Cardiac fibroblast (primary cell): ENCODE measurements around the gene MYOM1.

Experiments
- DNase-seq, 2 donors: peaks; one replicate each; pipeline versions ENCODE4 v3.0.0 to v3.0.0-alpha.2; 2010; ENCODE audit warnings: low read depth in 2 of 2
- H3K4me3 ChIP-seq, 2 donors: replicated peaks in 1 of 2; 1 replicate in 1 of 2; 2 replicates in 1 of 2; pipeline ENCODE4 v1.5.1; 2011; ENCODE audit warnings: low read depth in 2 of 2, low read length in 2 of 2, mild to moderate bottlenecking in 2 of 2, moderate library complexity in 1 of 2
- TF ChIP-seq, protein P1 (sequence below): IDR thresholded peaks from one replicate; pipeline ENCODE4 v1.5.1; 2011; ENCODE audit warnings: low read depth, mild to moderate bottlenecking, low read length, inconsistent platforms

MYOM1 gene

DNA sequence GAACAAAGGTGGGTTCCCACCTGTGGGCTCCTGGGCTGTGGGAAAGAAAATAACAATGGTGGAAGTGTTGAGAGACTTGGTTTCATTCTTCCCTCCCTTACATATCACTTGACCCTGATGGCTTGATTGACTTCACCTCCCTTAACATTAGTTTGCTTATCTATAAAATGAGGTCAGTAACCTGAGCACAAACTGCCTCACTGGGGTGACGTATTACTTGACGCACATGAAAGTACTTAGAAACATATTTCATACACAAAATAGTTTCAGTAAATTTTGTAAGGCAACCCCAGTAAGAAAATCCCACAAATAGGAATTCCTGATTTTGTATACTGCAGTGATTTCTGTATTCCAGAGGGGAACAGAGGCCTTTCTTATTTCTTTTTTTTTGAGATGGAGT lies 177.4 kb downstream of the MYOM1 start:
- TF ChIP-seq, protein P1, sequence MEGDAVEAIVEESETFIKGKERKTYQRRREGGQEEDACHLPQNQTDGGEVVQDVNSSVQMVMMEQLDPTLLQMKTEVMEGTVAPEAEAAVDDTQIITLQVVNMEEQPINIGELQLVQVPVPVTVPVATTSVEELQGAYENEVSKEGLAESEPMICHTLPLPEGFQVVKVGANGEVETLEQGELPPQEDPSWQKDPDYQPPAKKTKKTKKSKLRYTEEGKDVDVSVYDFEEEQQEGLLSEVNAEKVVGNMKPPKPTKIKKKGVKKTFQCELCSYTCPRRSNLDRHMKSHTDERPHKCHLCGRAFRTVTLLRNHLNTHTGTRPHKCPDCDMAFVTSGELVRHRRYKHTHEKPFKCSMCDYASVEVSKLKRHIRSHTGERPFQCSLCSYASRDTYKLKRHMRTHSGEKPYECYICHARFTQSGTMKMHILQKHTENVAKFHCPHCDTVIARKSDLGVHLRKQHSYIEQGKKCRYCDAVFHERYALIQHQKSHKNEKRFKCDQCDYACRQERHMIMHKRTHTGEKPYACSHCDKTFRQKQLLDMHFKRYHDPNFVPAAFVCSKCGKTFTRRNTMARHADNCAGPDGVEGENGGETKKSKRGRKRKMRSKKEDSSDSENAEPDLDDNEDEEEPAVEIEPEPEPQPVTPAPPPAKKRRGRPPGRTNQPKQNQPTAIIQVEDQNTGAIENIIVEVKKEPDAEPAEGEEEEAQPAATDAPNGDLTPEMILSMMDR = no peak
- H3K4me3 ChIP-seq = no peak overlapping the region
- DNase-seq = no peak

DNA sequence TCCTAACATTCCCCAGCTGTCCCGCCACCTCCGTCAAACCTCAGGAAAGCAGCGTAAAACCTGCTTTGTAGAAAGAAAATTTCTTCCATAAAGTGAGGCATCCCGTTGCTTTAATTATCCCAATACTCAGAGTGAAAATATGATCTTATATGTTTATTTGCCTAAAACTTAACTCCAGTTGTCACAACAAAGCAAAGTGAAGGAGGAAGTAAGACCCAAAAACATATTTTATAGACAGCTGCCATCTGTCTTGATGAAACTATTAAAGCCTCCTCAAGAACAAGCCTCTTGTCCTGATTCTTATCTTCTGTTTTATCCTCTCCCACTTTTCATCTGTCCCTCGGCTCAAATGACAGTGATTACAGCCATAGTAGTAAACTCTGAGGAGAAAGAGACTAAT lies 177.9 kb downstream of the MYOM1 start:
- TF ChIP-seq, protein P1 = no peak
- no peak for DNase-seq

DNA sequence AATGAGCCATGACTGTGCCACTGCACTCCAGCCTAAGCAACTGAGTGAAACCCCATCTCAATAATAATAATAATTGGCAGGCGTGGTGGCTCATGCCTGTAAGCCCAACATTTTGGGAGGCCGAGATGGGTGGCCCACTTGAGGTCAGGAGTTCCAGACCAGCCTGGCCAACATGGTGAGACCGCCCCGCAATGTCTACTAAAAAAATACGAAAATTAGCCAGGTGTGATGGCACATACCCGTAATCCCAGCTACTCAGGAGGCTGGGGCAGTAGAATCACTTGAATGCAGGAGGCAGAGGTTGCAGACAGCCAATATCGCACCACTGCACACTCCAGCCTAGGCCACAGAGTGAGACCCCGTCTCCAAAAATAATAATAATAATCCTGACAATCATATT lies 178.9 kb downstream of the MYOM1 start:
- no peak for DNase-seq
- TF ChIP-seq, protein P1 = no peak
- H3K4me3 ChIP-seq = no peak overlapping the region

More for the DNA sequence above, 177.9 kb downstream of the MYOM1 start:
- no peak overlapping the region for H3K4me3 ChIP-seq

DNA sequence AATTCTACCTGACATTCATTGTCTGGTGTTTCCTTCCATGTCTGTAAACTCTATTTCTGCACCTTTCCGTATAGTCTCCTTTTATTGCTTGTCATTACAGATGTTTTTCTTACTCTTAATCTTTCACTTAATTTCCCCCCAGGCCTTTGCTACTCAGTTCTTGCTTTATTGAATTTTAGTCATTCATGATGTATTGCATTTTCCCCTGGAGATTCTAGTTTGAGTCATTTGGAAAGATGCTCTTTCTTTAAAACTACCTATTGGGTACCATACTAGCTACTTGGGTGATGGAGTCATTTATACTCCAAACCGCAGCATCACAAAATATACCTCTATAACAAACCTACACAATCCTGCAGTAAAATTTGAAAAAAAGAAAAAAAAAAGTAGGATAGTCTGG lies 179.6 kb downstream of the MYOM1 start:
- TF ChIP-seq, protein P1 = no peak
- no peak overlapping the region for H3K4me3 ChIP-seq
- DNase-seq = no peak

DNA sequence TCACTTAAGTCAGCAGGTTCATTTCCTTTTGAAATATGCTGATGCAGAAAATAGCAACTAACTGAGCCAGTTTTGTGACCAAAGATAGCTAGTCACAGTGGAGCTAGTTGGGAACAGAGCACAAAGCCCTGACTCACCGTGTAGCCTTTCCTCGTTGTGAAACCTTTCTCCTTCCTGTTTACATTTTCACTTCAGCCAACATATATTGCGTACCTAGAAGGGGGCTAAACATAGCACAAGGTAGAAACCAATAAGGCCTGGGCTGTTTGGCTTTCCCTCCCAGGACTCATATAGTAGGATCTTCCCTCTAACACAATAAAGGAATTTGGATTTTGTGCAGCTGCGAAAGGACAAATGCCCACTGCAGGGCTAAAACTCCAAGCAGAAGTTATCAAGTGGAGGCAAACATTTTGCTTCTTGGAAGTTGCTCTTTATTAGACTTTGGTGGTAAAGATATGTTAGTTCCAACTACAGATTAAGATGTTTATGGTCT lies 182.3 kb downstream of the MYOM1 start:
- H3K4me3 ChIP-seq = no peak overlapping the region
- DNase-seq = peak; percentile 74 to 92
- TF ChIP-seq, protein P1 = no peak

DNA sequence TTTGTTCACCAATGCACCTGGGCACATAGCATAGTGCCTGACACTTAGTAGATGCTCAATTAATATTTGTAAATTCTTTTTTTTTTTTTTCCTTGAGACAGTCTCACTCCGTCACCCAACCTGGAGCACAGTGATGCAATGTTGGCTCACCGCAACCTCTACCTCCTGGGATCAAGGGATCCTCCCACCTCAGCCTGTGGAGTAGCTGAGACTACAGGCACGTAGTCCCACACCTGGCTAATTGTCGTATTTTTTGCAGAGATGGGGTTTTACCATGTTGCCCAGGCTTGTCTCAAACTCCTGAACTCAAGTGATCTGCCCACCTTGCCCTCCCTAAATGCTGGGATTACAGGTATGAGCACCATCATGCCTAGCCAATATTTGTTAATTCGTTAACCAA lies 183.7 kb downstream of the MYOM1 start:
- TF ChIP-seq, protein P1 = no peak
- no peak overlapping the region for H3K4me3 ChIP-seq
- no peak for DNase-seq

DNA sequence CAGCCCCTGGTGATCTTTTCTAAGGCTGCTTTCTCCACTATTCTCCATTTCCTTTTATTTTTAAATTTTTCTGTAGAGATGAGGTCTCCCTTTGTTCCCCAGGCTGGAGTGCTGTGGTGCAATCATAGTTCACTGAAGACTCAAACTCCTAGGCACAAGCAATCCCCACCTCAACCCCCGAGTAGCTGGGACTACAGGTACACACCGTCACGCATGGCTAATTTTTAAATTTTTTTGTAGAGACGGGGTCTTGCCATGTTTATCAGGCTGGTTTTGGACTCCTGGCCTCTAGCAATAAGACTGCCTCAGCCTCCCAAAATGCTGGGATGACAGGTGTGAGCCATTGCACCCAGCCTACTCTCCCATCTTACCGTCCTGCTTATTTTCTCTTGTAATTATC lies 184.1 kb downstream of the MYOM1 start:
- TF ChIP-seq, protein P1 = no peak
- no peak for DNase-seq
- H3K4me3 ChIP-seq = no peak overlapping the region
